Panc1 (cell line): ENCODE results near the gene ASXL2. TPM values are rescaled to one million over a fixed set of nuclear protein-coding genes. Genes with fewer than 3 reads are reported as not detected.

Experiments used
- ATAC-seq: fragments of 200-7000 bp; cut with Tn5 transposase; 2 replicates; pipeline ENCODE4 v1.9.1; 2020; ENCODE audit warnings: mild to moderate bottlenecking, moderate library complexity
- BruUV-seq: library from RNA; stranded (reverse); fragments of 400-500 nt; replicated peaks from 2 replicates; lab custom pipeline; 2021; lab: Mats Ljungman, UMichigan
- CTCF ChIA-PET: fragments of 300-600 bp; sonication (Branson Sonifier 250); formaldehyde crosslinking; loops from one replicate; lab custom pipeline; 2022; ENCODE audit warnings: antibody characterized with exemption; lab: Charles Lee
- POLR2A ChIA-PET: fragments of 300-600 bp; sonication (Branson Sonifier 250); formaldehyde crosslinking; loops from one replicate; lab custom pipeline; 2022; ENCODE audit warnings: antibody characterized with exemption; lab: Charles Lee
- DNase-seq: peaks from one replicate; pipeline ENCODE4 v3.0.0-alpha.2; 2010; ENCODE audit warnings: low read depth, low spot score
- H3K27ac ChIP-seq: 2 replicates; pipeline ENCODE4 v1.5.1; 2011; ENCODE audit warnings: mild to moderate bottlenecking, low read length, inconsistent platforms
- H3K27me3 ChIP-seq: fragments of 200-500 bp; sonication (Bioruptor generic); 2 replicates; pipeline ENCODE4 v1.6.0; 2014; ENCODE audit warnings: low read length, inconsistent platforms; ENCODE audit not compliant: control insufficient read depth, insufficient read depth
- H3K36me3 ChIP-seq: fragments of 200-500 bp; sonication (Bioruptor generic); 2 replicates; pipeline ENCODE4 v1.5.1; 2014; ENCODE audit warnings: inconsistent platforms, mild to moderate bottlenecking, low read length, moderate library complexity; ENCODE audit not compliant: control insufficient read depth, insufficient read depth
- H3K4me1 ChIP-seq: 2 replicates; pipeline ENCODE4 v1.5.1; 2011; ENCODE audit warnings: inconsistent platforms, mild to moderate bottlenecking, low read length, moderate library complexity; ENCODE audit not compliant: control insufficient read depth, insufficient read depth
- H3K4me3 ChIP-seq, 2 experiments: 2 replicates each; pipeline ENCODE4 v1.5.1; 2011 to 2012; ENCODE audit warnings: low read depth in 2 of 2, low read length in 2 of 2, mild to moderate bottlenecking in 2 of 2, inconsistent platforms in 1 of 2, moderate library complexity in 1 of 2
- H3K9me3 ChIP-seq: fragments of 200-500 bp; sonication (Bioruptor generic); 2 replicates; pipeline ENCODE4 v1.5.1; 2014; ENCODE audit warnings: low read depth, mild to moderate bottlenecking, inconsistent platforms, low read length, moderate library complexity; ENCODE audit not compliant: control insufficient read depth, insufficient read depth
- CTCF ChIP-seq: fragments of 450-650 bp; IDR thresholded peaks from 2 replicates; pipeline ENCODE4 v1.5.1; 2017; ENCODE audit warnings: mild to moderate bottlenecking
- POLR2AphosphoS5 ChIP-seq: IDR thresholded peaks from 2 replicates; pipeline ENCODE4 v1.6.1; 2012; ENCODE audit warnings: mild to moderate bottlenecking, low read depth, low read length, moderate library complexity
- SIN3A ChIP-seq: IDR thresholded peaks from 2 replicates; pipeline ENCODE4 v1.6.1; 2012; ENCODE audit warnings: low read depth, mild to moderate bottlenecking, low read length, moderate library complexity, borderline replicate concordance; ENCODE audit not compliant: insufficient read depth
- TCF7L2 ChIP-seq: IDR thresholded peaks from 2 replicates; pipeline ENCODE4 v1.6.1; 2011; ENCODE audit warnings: mild to moderate bottlenecking, low read depth, low read length, inconsistent platforms
- in situ Hi-C: cut with HindIII; loops from 2 replicates; pipeline ENCODE4 v1.10.0; 2016; ENCODE audit warnings: low sequenced_read_pairs, low pct_unique_long_range_greater_than_20kb
- intact Hi-C: fragments of 100-400 bp; cut with micrococcal nuclease; formaldehyde crosslinking; loops from one replicate; pipeline ENCODE4 v1.10.0; 2022; ENCODE audit not compliant: unreplicated experiment
- total RNA-seq: library from RNA; stranded (reverse); gene quantifications from one replicate; pipeline ENCODE4 v1.2.1, GENCODE V29; 2021; ENCODE audit not compliant: unreplicated experiment
- TF ChIP-seq, protein P1 (sequence below), 2 experiments: IDR thresholded peaks; 2 replicates each; pipeline ENCODE4 v1.6.1; 2011 to 2012; ENCODE audit warnings: low read depth in 2 of 2, control low read depth in 1 of 2, low read length in 1 of 2, mild to moderate bottlenecking in 1 of 2, moderate library complexity in 1 of 2; ENCODE audit not compliant: insufficient read depth in 1 of 2

ASXL2 gene
- total RNA-seq, 1 experiment from 2014 or later: 43.4 TPM

- in situ Hi-C loops: no loop called here
- ChIA-PET POLR2A (interaction anchor here (0.7 kb wide), 1 partner anchor 656 kb away, joined by 5 read pairs; no protein-coding TSS in a partner anchor), CTCF (no interaction called here)
- no peak overlapping the region for H3K4me3 ChIP-seq
- H3K4me1 ChIP-seq: no peaks in the 10 kb centered on the region
- intact Hi-C loops: no loop called here
- no peaks in the 10 kb centered on the region for H3K9me3 ChIP-seq
- DNase-seq: no peak
- TF ChIP-seq CTCF: no peak
- TF ChIP-seq SIN3A: no peak
- no peak for TF ChIP-seq TCF7L2
- TF ChIP-seq, protein P1, sequence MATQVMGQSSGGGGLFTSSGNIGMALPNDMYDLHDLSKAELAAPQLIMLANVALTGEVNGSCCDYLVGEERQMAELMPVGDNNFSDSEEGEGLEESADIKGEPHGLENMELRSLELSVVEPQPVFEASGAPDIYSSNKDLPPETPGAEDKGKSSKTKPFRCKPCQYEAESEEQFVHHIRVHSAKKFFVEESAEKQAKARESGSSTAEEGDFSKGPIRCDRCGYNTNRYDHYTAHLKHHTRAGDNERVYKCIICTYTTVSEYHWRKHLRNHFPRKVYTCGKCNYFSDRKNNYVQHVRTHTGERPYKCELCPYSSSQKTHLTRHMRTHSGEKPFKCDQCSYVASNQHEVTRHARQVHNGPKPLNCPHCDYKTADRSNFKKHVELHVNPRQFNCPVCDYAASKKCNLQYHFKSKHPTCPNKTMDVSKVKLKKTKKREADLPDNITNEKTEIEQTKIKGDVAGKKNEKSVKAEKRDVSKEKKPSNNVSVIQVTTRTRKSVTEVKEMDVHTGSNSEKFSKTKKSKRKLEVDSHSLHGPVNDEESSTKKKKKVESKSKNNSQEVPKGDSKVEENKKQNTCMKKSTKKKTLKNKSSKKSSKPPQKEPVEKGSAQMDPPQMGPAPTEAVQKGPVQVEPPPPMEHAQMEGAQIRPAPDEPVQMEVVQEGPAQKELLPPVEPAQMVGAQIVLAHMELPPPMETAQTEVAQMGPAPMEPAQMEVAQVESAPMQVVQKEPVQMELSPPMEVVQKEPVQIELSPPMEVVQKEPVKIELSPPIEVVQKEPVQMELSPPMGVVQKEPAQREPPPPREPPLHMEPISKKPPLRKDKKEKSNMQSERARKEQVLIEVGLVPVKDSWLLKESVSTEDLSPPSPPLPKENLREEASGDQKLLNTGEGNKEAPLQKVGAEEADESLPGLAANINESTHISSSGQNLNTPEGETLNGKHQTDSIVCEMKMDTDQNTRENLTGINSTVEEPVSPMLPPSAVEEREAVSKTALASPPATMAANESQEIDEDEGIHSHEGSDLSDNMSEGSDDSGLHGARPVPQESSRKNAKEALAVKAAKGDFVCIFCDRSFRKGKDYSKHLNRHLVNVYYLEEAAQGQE (IDR thresholded peaks at IDR 0.05; ENCODE audit: insufficient read depth in 1 of 2, low read depth in 2 of 2, low read length in 1 of 2): no peak
- no peak for TF ChIP-seq POLR2AphosphoS5
- no peaks in the 10 kb centered on the region for H3K27me3 ChIP-seq
- BruUV-seq: no TSS peak
- ATAC-seq: 0 out of 2 replicates have a peak, but pooled peaks have one; percentile 9
- no peak overlapping the region for H3K27ac ChIP-seq
- no peaks in the 10 kb centered on the region for H3K36me3 ChIP-seq
Measured at GRCh38 chr2:25692737-25693445, 185.4 kb downstream of the ASXL2 start.

- POLR2A ChIA-PET: interaction anchor here (0.6 to 0.7 kb wide), 2 partner anchors 80 to 657 kb away, joined by 5 to 24 read pairs; no protein-coding TSS in a partner anchor
- in situ Hi-C loops: no loop called here
- Histone ChIP-seq H3K9me3 (no peaks in the 10 kb centered on the region), H3K27me3 (no peaks in the 10 kb centered on the region), H3K27ac (no peak overlapping the region), H3K4me3 (no peak overlapping the region), H3K36me3 (no peaks in the 10 kb centered on the region), H3K4me1 (no peaks in the 10 kb centered on the region)
- BruUV-seq: no TSS peak
- intact Hi-C loops: no loop called here
- DNase-seq (no peak), ATAC-seq (peak; percentile 63; the same call in 1 of the 2 replicates)
- TF ChIP-seq, protein P1 (IDR thresholded peaks at IDR 0.05; ENCODE audit: insufficient read depth in 1 of 2, low read depth in 2 of 2, low read length in 1 of 2): no peak
- no peak for TF ChIP-seq POLR2AphosphoS5
- no peak for TF ChIP-seq CTCF
- no peak for TF ChIP-seq TCF7L2
- no peak for TF ChIP-seq SIN3A
- CTCF ChIA-PET: no interaction called here
Measured at GRCh38 chr2:25692143-25692542, 186.1 kb downstream of the ASXL2 start.
